Skeletal muscle cell (primary cell): Measurements from ENCODE around the gene MGAT5.

Experiments used
- DNase-seq: peaks from one replicate; pipeline ENCODE4 v3.0.0-alpha.2; 2010; ENCODE audit warnings: low read depth
- H3K4me3 ChIP-seq: 2 replicates; pipeline ENCODE4 v1.5.1; 2011; ENCODE audit warnings: low read depth, mild to moderate bottlenecking, control low read depth, low read length, moderate library complexity

The MGAT5 gene

GRCh38 chr2:134348760-134349159 is 94.9 kb downstream of the MGAT5 start:
- no peak for DNase-seq
- no peak overlapping the region for H3K4me3 ChIP-seq

GRCh38 chr2:134351016-134351415 is 97.1 kb downstream of the MGAT5 start:
- no peak overlapping the region for H3K4me3 ChIP-seq
- DNase-seq: no peak

- no peak for DNase-seq
- H3K4me3 ChIP-seq: no peak overlapping the region
These were observed 98.0 kb downstream of the MGAT5 start for GRCh38 chr2:134351899-134352298.

GRCh38 chr2:134352844-134353243 is 99.0 kb downstream of the MGAT5 start:
- H3K4me3 ChIP-seq: no peak overlapping the region
- no peak for DNase-seq

- no peak overlapping the region for H3K4me3 ChIP-seq
- no peak for DNase-seq
These were observed 100.7 kb downstream of the MGAT5 start for GRCh38 chr2:134354611-134355010.

- no peak for DNase-seq
- H3K4me3 ChIP-seq: no peak overlapping the region
These were observed 103.9 kb downstream of the MGAT5 start for GRCh38 chr2:134357814-134358213.

GRCh38 chr2:134359367-134360081 is 105.7 kb downstream of the MGAT5 start:
- no peak overlapping the region for H3K4me3 ChIP-seq
- no peak for DNase-seq

- no peak for DNase-seq
- no peak overlapping the region for H3K4me3 ChIP-seq
These were observed 107.0 kb downstream of the MGAT5 start for GRCh38 chr2:134360745-134361487.

- no peak overlapping the region for H3K4me3 ChIP-seq
These were observed 107.8 kb downstream of the MGAT5 start for GRCh38 chr2:134361648-134362047.

GRCh38 chr2:134362152-134362668 is 108.3 kb downstream of the MGAT5 start:
- no peak overlapping the region for H3K4me3 ChIP-seq
- no peak for DNase-seq

More at GRCh38 chr2:134361648-134362047, 107.8 kb downstream of the MGAT5 start:
- no peak for DNase-seq

GRCh38 chr2:134362740-134363139 is 108.9 kb downstream of the MGAT5 start:
- DNase-seq: no peak

GRCh38 chr2:134365356-134365755 is 111.5 kb downstream of the MGAT5 start:
- H3K4me3 ChIP-seq: no peak overlapping the region
- DNase-seq: no peak

More at GRCh38 chr2:134362740-134363139, 108.9 kb downstream of the MGAT5 start:
- no peak overlapping the region for H3K4me3 ChIP-seq

GRCh38 chr2:134366359-134366758 is 112.5 kb downstream of the MGAT5 start:
- no peak overlapping the region for H3K4me3 ChIP-seq
- no peak for DNase-seq

GRCh38 chr2:134367213-134367612 is 113.3 kb downstream of the MGAT5 start:
- H3K4me3 ChIP-seq: no peak overlapping the region
- DNase-seq: no peak

GRCh38 chr2:134368009-134368817 is 114.3 kb downstream of the MGAT5 start:
- no peak for DNase-seq
- H3K4me3 ChIP-seq: no peak overlapping the region

GRCh38 chr2:134369220-134369902 is 115.5 kb downstream of the MGAT5 start:
- DNase-seq: no peak
- H3K4me3 ChIP-seq: no peak overlapping the region

GRCh38 chr2:134370655-134371445 is 117.0 kb downstream of the MGAT5 start:
- no peak overlapping the region for H3K4me3 ChIP-seq
- no peak for DNase-seq

- no peak overlapping the region for H3K4me3 ChIP-seq
- no peak for DNase-seq
These were observed 118.3 kb downstream of the MGAT5 start for GRCh38 chr2:134372141-134372540.
